Daoy (cell line): ENCODE results near the gene MON1B. TPM values are rescaled to one million over a fixed set of nuclear protein-coding genes. Genes with fewer than 3 reads are reported as not detected.
"Not testable (repeated sequence)": the region's sequence is repeated elsewhere in the genome, so short reads cannot be mapped to it uniquely, and the experiment has no call there.

Experiments used
- DNase-seq: peaks from one replicate; pipeline ENCODE4 v3.0.0-alpha.2; 2015; ENCODE audit warnings: low read depth
- total RNA-seq: library from RNA; depleted of rRNA; stranded (reverse); fragments of >200 nt; shearing (Covaris generic); gene quantifications from 2 replicates; pipeline ENCODE4 v1.2.3, GENCODE V29; 2014

MON1B gene
- total RNA-seq, 1 experiment from 2014 or later = 5.7 TPM

DNA sequence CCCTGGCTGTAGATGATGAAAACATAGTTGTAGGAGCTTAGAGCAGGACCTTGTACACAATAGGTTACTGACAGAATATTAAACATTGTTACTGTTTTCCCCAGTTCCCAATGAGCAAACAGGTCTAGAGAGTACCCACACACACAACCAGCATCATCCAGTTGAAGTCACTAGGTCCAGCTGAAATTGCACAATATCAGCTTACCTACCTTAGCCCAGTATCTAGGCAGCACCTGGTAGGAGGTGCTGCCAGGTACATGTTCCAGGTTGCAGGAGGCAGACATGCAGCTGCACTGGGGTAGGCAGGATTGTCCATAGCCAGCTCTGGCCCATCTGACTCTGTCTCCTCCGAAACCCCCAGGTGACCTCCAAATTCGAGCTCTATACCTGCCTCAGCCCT is 6.8 kb downstream of the MON1B start:
- DNase-seq = no peak

DNA sequence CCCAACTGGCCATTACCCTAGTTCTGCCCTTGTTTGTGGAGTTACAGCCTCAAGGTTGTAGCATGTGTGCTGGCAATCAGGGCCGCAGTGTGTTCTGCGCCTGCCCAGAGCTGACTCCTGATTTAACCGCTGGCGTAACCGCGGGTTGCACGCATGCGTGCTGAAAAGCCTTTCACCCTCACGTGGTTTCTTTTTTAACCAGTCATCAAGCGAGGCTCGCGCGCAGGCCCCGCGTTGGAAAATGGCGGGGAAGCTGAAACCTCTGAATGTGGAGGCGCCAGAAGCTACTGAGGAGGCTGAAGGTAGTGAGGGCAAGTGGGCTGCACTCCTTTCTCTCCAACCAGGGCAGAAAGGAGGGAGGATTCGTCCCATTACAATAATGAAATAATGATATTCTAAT is 8.2 kb downstream of the MON1B start, which contains the start of gene SYCE1L:
SYCE1L (plus strand) TSS at position 198 of the 400 bp plus-strand sequence; CDS start at position 242, 44 bp downstream.
- no peak for DNase-seq

DNA sequence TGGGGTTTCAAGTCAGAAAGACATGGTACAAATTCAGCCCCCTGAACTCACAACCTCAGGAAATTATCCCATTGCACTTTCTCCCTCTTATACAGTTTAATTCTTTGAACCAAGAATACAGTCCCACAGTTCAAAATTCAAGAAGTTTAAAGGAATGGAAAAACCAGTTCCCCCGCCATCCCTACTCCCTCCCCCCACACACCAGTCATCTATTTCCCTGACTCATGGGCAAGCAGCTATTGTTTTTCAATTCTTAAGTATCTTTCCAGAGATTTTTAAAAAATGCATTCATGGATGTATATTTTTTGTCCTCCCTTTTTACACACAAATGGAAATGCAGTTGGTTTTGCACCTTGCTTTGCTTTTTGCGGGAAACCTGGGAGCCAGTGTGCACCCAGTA is 15.5 kb downstream of the MON1B start:
- DNase-seq = no peak

DNA sequence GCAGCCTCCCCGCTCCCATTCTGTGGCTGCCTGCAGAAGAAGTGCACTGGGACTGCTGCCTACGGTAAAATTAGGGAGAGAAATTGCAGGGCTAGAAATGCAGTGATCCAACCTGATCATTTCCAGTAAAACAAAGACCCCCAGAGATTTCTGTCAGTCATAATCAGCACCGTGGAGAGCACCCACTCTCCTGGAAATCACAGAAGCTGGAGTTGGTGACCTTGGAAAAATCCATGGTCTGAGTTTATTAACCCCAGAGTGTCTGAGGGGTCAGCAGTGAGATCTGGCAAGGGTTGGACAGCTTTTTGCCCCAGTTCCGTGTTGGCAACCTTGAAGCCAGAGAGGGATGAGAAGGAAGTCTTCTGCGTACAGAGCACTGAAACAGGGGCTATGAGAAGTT is 16.0 kb downstream of the MON1B start:
- DNase-seq = no peak

DNA sequence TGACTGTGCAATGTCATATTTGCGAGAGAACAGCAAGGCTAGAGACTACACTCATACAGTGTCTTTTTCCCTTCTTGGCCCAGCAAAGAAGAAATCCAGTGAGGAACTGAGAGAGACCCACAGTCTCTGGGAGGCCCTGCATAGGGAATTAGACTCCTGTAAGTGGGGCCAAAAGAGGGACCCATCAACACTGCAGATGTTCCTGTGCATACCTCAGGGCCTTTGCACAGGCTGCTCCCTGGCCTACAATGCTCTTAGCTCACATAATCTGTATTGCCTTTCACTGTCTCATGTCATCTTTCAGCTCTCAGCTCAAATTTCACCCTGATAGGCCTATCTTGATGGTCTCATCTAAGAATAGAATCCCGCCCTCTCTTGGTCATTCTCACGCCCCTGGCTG is 17.4 kb downstream of the MON1B start:
- DNase-seq = no peak

DNA sequence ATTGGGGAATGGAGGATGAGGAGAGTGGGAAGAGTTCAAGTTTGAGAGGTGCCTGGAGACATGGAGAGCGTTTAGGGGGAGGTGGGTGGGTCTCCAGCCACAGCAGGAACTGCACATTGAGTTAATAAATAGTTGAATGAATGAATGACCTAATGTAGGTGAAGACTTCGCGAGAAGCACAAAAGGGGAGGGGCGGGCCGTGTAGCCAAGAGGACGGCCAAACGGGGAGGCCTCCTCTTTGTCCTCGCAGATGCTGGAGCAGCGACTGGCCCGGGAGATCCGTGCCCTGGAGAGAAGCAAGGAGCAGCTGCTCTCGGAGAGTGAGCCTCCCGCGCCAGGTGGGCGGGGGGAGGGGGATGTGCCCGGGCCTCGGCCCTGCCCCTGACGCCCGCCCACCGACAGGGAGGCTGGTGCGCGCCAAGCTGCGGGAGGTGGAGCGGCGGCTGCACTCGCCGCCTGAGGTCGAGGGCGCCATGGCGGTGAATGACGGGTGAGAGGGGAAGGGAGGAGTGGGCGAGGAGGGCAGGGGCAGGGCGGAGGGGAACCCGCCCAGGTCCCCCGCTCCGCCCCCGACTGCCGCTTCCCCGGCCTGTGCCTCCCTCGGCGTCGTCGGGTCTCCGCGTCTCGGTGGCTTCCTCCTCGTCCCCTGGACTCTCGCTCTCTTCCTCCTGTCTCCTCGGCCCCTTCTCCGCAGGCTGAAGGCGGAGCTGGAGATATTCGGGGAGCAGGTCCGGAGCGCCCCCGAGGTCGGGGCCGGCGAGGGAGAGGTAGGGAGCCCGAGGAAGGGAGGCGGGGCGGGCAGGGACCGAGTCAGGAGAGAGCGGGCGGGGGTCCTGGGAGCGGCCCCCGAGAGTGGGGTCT is 21.1 kb downstream of the MON1B start:
- peak; percentile 88 for DNase-seq

DNA sequence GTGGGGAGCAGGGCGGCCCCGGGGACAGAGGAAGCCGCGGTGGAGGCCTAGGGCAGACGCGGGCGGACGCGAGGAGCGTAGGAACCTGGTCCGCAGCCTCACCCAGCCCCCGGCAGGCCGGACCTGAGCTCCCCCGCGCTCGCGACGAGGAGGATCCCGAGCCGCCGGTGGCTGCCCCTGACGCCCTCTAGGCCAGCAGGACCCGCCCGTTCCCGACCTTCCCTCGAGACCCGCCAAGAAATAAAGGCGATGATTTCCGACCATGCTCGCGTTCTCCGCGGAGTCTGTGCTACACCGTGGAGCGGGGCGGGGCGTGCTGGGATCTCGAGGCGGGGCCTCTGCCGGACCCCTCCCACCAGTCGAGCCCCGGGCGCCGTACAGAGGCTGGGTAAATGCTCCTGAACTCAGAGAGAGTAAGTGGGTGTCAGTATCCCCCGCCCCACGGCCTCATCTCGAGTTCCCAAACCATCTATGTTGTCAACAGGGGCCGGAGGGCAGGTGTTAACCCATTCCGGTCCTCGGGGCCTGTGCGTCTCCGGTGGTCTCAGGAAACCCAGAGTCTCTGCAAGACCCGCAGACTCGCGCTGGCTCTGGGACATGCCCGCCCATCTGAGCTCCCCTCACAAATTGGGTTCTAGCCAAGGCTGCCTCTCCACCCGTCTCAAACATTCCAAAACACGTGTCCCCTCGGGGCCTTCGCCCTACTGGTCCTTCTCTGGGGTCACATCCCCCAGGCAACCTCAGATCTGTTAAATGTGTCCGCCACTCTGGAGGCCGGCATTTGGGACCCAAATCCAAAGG is 22.0 kb downstream of the MON1B start:
- peak; percentile 78 for DNase-seq

DNA sequence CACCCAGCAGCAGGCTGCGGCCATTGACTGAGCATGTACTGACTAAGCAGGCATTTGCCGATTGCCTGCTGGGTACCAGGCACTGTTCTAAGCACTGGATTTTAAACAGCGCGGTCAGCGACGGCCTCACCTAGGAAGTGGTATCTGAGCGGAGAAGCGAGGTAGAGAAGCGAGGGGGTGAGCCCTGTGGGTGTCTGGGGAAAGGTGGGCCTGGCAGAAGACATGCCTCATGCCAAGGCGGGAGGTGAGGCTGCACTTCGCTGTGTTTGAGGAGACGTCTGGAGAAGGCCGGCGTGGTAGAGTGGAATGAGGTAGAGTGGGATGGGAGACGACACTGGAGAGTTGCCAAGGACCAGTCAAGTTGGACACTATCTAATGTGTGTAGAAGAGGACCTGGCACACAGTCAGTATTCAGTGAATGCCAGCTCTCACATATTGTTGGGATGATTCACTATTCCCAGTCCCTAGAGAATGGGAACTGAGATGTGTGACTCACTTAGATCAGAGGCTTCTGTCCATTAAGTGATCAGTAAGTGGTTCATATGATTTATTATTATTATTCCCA is 22.6 kb downstream of the MON1B start:
- DNase-seq = peak; percentile 92

DNA sequence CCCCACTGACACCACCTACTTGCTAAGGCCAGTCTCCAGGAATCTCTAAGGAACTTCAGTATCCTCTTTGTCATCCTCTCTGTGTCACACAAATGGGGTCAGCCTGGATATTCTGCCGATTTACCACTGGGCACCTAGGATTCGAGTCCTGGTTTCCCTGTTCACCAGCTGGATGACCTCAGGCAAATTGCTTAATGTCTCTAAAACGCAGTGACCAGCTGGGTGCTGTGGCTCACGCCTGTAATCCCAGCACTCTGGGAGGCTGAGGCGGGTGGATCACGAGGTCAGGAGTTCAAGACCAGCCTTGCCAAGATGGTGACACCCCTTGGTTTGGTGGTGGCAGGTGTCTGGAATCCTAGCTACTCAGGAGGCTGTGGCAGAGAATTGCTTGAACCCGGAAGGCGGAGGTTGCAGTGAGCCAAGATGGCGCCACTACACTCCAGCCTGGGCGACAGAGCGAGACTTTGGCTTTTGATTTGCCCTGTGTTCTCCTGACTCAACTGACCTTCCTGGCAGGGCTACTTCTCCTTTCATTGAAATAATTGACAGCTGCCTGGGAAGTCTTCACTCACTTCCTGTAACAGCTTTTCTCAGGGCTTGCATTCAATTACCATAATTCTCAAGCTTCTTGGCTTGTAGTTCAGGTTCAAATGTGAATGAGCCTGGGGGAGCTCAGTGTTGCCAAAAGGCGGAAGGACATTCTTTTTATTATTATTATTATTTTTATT is 23.6 kb downstream of the MON1B start:
- no peak for DNase-seq

DNA sequence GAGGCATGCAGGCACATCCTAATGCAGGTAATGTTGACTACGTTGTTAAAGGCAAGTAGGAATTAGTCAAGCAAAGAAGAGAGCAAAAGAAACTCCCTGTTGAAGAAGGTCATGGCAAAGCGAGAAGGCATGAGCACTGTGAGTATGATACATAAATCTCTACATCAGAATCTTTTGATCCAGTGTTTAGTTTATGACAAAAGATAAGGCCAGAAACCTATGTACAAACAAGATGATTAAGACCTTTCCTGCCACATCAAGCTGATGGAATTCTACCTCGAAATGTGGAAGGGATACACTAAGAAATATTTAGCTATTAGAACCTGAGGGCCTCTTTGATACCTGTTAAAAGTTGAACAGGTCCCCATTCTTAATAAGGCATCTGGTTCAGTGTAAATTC is 28.4 kb downstream of the MON1B start:
- DNase-seq = no peak

DNA sequence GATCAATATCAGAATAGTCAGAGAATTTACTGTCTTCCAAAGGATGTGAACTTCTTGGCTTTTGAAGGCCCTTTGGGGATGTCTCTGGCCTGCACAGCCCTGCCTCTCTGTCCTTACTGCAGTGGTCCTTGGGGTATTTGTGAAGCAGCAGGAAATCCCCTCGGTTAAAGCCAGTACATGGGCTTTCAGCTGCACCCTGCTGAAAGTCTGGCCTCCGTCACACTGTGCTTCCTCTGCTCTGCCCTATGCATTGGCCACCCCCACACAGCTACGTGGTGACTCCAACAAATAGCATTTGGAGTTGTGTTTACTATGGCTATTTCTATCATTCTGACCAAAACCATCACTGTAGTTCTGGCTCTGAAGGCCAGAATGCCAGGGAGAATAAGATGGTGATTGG is 29.4 kb downstream of the MON1B start:
- no peak for DNase-seq

DNA sequence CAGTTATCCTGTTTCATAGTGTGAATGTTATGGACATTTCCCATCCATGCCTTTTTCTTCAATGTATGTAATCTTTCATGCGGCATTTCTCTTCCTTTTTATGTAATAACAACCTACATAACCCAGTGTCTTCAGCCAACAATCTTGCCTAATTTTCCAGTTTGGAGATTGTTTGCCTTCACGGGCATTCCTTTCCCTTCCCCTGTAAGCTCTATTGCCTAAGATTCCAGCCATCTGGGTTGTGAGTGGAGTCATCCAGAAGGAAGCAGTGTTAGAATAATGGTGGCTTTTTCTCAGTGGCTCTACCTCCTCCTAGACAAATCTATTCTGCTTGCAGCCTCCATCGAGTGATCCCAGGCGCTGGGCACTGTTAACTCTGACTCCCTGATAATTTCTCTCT is 30.5 kb downstream of the MON1B start:
- DNase-seq = no peak

DNA sequence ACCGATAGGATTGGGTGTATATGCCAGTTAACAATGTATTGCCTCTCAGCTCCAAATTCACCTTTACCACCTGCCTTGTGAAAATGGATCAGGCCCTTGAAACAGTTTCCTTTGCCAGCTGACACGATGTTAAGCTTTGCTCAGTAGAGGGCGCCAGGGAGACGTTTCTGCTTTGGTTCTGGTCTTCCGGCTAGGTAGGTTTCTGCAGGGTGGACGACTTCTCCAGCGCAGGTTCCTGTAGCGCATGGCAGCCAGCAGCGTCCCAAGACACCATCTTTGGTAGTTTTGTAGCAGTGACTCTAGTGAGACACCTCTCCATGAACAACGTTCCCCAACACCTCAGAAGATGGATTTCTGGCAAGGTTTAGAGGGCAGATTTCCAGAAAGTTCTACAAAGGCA is 32.2 kb downstream of the MON1B start:
- peak; percentile 15 for DNase-seq

DNA sequence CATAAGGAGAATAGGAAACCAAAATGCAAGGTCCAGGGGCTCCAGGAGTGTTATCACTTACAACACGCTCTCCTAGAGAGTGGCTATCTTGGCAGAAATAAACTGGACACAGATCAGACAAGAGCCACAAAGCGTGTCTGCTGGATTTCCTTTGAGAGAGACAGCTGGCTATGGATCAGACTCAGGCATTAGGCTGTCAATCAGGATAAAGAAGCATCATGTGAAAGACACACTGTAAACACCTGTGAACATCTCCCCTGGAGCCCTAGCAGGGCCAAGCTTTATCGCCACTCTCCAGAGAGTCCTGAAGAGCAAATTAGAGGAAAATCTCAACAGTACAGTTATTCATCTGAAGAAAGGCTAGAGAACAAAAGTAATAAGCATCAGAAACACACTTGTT is 34.2 kb downstream of the MON1B start:
- DNase-seq = no peak

DNA sequence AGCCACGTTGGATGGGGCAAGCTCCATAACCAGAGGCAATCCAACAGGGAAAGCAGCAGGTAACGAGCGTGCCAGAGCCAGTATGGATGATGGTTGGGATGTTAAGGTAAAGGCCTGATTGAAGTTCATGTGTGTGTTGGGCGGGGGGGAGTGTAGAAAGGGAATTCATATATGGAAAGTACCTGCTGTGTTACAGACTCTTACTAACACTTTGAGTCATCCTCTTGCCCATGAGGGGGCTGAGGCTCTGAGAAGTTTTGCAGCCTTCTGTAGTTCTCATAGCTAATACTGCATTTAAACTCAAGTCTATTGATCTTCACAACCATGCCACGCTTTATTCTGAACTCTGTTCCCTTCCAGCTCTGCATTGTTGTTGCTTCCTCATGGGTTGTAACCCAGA is 36.8 kb downstream of the MON1B start:
- DNase-seq = peak; percentile 17

DNA sequence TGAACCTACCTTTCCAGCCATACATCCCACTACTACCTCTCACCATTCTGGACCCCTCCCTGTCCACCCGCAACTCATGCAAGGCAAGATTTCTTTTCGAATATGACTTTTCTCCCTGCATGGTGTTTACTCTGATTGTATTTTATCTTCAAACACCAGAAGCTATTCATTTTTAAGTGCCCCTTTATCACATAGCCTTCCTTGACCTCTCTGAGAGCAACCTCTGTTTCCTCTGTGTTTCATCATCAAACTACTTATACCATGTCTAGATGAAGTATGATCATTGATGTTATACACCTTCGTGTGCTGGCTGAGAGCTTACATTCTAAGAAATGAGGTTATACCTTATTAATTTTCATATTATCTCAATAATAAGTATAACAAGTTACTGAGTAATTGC is 40.1 kb downstream of the MON1B start:
- DNase-seq = no peak

DNA sequence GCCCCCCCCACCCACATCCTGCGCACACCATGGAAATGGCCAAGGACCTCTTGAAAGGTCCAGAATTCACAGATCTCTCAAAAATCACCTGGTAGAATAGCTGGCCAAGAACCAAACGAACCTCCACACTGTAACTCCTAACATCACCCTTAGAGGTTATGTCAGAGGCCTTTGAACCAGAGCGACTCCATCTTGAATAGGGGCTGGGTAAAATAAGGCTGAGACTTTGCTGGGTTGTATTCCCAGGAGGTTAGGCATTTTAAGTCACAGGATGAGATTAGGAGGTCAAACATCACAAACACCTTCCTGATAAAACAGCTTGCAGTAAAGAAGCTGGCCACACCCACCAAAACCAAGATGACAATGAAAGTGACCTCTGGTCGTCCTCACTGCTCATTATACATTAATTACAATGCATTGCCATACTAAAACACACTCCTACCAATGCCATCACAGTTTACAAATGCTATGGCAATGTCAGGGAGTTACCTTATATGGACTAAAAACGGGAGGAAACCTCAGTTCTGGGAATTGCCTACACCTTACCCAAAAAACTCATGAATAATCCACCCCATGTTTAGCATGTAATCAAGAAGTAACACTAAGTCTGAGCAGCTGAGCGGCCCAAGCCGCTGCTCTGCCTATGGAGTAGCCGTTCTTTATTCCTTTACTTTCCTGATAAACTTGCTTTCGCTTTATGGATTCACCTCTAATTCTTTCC is 43.0 kb downstream of the MON1B start:
- no peak for DNase-seq

DNA sequence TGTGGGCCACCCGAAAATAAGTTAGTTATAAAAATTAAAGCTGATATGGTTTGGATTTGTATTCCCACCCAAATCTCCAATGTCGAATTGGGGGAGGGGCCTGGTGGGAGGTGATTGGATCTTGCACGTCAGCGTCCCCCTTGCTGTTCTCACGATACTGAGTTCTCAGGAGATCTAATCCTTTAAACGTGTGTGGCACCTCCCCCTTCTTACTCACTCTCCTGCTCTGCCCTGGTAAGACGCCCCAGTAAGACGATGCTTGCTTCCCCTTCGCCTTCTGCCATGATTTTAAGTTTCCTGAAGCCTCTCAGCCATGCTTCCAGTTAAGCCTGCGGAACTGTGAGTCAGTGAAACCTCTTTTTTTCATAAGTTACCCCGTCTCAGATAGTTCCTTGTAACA is 43.6 kb downstream of the MON1B start:
- DNase-seq = peak; percentile 47

DNA sequence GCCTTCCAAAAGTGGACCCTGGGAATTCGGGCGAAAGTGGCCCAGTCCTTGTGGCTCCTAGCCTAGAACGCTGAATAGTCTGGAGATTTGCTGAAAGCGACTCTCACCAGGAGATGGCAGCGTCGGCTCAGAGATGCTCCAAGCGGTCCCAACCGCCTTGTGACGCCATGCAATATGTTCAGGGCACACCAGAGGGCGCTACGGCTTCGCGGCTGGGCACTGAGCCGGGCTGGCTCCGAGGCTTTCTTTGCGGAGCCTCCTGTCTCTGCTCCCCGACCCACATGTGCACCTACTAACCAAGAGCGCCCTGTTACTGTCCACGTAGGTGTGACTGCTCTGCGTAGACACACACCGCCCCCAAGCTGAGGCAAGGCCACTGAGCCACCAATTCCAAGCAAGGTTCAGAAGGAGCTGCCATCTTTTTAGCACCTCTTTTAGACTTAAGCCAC is 45.1 kb downstream of the MON1B start:
- peak; percentile 88 for DNase-seq

DNA sequence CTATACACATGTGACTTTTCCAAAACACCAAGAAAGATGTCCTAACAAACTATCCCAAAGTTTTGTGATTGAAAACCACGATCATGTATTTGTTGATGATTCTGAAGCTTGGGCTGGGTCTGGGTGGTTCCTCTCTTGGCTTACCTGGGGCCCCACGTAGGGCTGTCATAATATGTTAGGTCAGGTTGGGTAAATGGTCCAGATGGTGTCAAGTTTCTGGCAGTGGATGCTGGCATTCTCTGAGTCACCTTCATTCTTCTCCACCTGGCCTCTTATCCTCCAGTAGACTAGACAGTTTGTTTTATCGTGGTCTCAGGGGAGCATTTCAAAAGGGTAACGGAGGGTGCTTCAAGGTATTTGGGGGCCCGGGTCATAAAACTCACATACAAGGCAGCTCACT is 47.6 kb downstream of the MON1B start:
- DNase-seq = no peak

DNA sequence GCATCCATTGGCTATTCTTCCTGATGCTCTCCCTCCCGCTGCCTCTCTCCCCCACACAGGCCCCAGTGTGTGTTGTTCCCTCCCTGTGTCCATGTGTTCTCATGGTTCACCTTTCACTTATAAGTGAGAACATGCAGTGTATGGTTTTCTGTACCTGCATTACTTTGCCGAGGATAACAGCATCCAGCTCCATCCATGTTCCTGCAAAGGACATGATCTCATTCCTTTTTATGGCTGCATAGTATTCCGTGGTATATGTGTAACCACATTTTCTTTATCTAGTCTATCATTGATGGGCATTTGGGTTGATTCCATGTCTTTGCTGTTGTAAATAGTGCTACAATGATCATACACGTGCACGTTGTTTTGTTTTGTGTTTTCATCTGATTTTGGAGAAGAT is 51.5 kb downstream of the MON1B start:
- not testable (repeated sequence) for DNase-seq
